HS-27A (cell line): ENCODE data around the gene CEP89.
"Not testable (repeated sequence)": the region's sequence is repeated elsewhere in the genome, so short reads cannot be mapped to it uniquely, and the experiment has no call there.

Experiments used
- DNase-seq: peaks from one replicate; pipeline ENCODE4 v3.0.0-alpha.2; 2012; ENCODE audit warnings: low read depth, missing footprints

Gene CEP89

GRCh38 chr19:32833388-32833787 is 138.4 kb downstream of the CEP89 start:
- not testable (repeated sequence) for DNase-seq

GRCh38 chr19:32832825-32833224 is 138.9 kb downstream of the CEP89 start:
- DNase-seq, result not testable (repeated sequence)

GRCh38 chr19:32832094-32832493 is 139.7 kb downstream of the CEP89 start:
- DNase-seq, result not testable (repeated sequence)

- DNase-seq, result no peak
Measured at GRCh38 chr19:32831611-32832010, 140.1 kb downstream of the CEP89 start.

GRCh38 chr19:32830231-32831014 is 141.3 kb downstream of the CEP89 start:
- peak; percentile 98 for DNase-seq

- no peak for DNase-seq
Measured at GRCh38 chr19:32829345-32829896, 142.3 kb downstream of the CEP89 start.

GRCh38 chr19:32828643-32829344 is 143.0 kb downstream of the CEP89 start:
- DNase-seq, result no peak

GRCh38 chr19:32828139-32828538 is 143.6 kb downstream of the CEP89 start:
- DNase-seq, result no peak
